HEK293 (cell line): ENCODE data around the gene SNX13.

Source experiments
- CTCF ChIA-PET: fragments of 350-600 bp; formaldehyde crosslinking; extraction: SDS; loops from one replicate; lab custom pipeline; 2021; ENCODE audit warnings: antibody characterized with exemption; lab: Yijun Ruan, JAX
- POLR2A ChIA-PET: fragments of 300-600 bp; formaldehyde crosslinking; extraction: SDS; loops from one replicate; lab custom pipeline; 2020; ENCODE audit warnings: antibody characterized with exemption, inconsistent platforms; lab: Yijun Ruan, JAX
- H3K27ac ChIP-seq: fragments of 200-500 bp; sonication (Bioruptor generic); 2 replicates; pipeline ENCODE4 v1.5.1; 2014; ENCODE audit warnings: low read depth, low read length, control low read depth, inconsistent platforms; ENCODE audit errors: extremely low read depth
- H3K36me3 ChIP-seq, 2 experiments: fragments of 200-500 bp in 1 of 2; sonication (Bioruptor generic) in 1 of 2; 1 replicate in 1 of 2; 2 replicates in 1 of 2; pipeline ENCODE4 v1.5.1; 2014 to 2017; ENCODE audit warnings: inconsistent platforms in 2 of 2, low read length in 2 of 2; ENCODE audit not compliant: control insufficient read depth in 2 of 2, insufficient read depth in 1 of 2
- H3K4me1 ChIP-seq: fragments of 200-500 bp; sonication (Bioruptor generic); 2 replicates; pipeline ENCODE4 v1.5.1; 2014; ENCODE audit warnings: mild to moderate bottlenecking, low read length, inconsistent platforms; ENCODE audit not compliant: control insufficient read depth, insufficient read depth
- H3K4me3 ChIP-seq: 2 replicates; pipeline ENCODE4 v1.5.1; 2011; ENCODE audit warnings: low read depth, mild to moderate bottlenecking, control low read depth, low read length, moderate library complexity
- H3K9me3 ChIP-seq: fragments of 200-500 bp; sonication (Bioruptor generic); 2 replicates; pipeline ENCODE4 v1.5.1; 2014; ENCODE audit warnings: low read depth, low read length, inconsistent platforms; ENCODE audit not compliant: control insufficient read depth, insufficient read depth
- FEZF1 ChIP-seq: fragments of 450-650 bp; formaldehyde crosslinking; IDR thresholded peaks from 2 replicates; pipeline ENCODE4 v1.5.1; 2016; ENCODE audit warnings: missing biosample characterization, missing genetic modification characterization
- TCF7L2 ChIP-seq: IDR thresholded peaks from 2 replicates; pipeline ENCODE4 v1.6.1; 2011; ENCODE audit warnings: low read depth, mild to moderate bottlenecking, inconsistent platforms, low read length, moderate library complexity, borderline replicate concordance
- ZBTB8A ChIP-seq: fragments of 450-650 bp; formaldehyde crosslinking; IDR thresholded peaks from 2 replicates; pipeline ENCODE4 v1.5.1; 2016; ENCODE audit warnings: missing biosample characterization, missing genetic modification characterization
- ZFP41 ChIP-seq: fragments of 450-650 bp; formaldehyde crosslinking; IDR thresholded peaks from 2 replicates; pipeline ENCODE4 v1.5.1; 2016; ENCODE audit warnings: missing biosample characterization, missing genetic modification characterization, borderline replicate concordance
- ZNF133 ChIP-seq: fragments of 450-650 bp; formaldehyde crosslinking; IDR thresholded peaks from 2 replicates; pipeline ENCODE4 v1.5.1; 2016; ENCODE audit warnings: missing biosample characterization, missing genetic modification characterization
- ZNF623 ChIP-seq: fragments of 450-650 bp; formaldehyde crosslinking; IDR thresholded peaks from 2 replicates; pipeline ENCODE4 v1.5.1; 2016; ENCODE audit warnings: missing biosample characterization, missing genetic modification characterization
- ZNF660 ChIP-seq: fragments of 450-650 bp; IDR thresholded peaks from 2 replicates; pipeline ENCODE4 v1.5.1; 2018; ENCODE audit warnings: missing biosample characterization, mild to moderate bottlenecking, missing genetic modification characterization
- ZXDB ChIP-seq: fragments of 450-650 bp; formaldehyde crosslinking; IDR thresholded peaks from 2 replicates; pipeline ENCODE4 v1.5.1; 2016; ENCODE audit warnings: missing biosample characterization, missing genetic modification characterization
- TF ChIP-seq, protein P1 (sequence below): fragments of 450-650 bp; formaldehyde crosslinking; IDR thresholded peaks from 2 replicates; pipeline ENCODE4 v1.5.1; 2016; ENCODE audit warnings: missing biosample characterization, missing genetic modification characterization
- TF ChIP-seq, protein P2 (sequence below): fragments of 450-650 bp; formaldehyde crosslinking; IDR thresholded peaks from 2 replicates; pipeline ENCODE4 v1.5.1; 2016; ENCODE audit warnings: missing biosample characterization, missing genetic modification characterization
- TF ChIP-seq, protein P3 (sequence below): fragments of 450-650 bp; formaldehyde crosslinking; IDR thresholded peaks from 2 replicates; pipeline ENCODE4 v1.5.1; 2017; ENCODE audit warnings: missing biosample characterization, missing genetic modification characterization

SNX13 gene

DNA sequence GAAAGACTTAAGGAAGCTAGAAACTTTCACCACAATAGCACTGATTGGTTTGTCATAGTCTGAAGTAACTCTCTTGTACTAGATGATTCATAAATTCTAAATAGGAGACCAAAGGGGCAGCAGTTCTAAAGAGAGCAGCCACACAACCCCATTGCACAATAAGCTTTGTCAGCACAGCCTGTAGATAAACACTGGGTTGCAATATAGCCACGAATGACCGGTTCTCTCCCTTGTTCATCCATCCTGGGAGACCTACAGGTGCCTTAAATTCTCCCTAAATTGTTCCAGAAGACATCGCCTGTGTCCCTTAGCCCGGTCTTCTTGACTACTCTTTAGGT, 167.0 kb downstream of the SNX13 start:
- no peaks in the 10 kb centered on the region for H3K9me3 ChIP-seq
- CTCF ChIA-PET, result interaction anchor here (0.6 to 4.3 kb wide), 2 partner anchors 381 to 572 kb away, joined by 3 to 42 read pairs; no protein-coding TSS in a partner anchor

DNA sequence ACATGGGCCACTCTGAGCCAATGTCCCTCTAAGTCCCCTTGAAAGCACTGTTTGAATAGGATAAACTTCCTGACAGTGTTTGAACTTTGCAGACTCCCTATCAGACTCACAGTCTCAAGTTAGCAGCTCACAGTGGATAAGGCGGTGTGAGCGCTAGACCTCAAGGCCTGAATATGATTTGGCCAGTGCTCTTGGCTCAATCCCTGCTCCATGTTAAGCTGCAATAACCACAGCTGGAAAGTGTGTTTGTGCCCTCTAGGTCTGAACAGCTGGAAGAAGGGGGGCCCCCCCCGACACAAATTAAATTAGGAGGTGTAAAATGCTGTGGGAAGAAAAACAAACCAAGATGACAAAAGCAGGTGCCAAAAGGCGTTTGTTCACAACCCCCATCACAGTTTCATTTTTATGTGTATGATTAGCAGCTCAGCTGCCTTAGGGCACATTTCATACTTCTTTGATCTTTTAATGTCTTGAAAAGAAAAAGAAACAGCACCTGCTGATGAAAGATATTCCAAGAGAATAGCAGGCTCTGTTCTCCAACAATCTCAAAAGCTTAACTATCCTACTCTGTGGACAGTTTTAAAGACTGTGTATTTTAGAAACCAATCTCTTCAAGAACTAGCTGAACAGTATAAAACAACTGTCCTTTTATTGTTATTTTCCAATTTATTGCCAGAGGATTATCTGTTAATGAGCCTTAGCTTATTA, 167.6 kb downstream of the SNX13 start:
- H3K9me3 ChIP-seq, result no peaks in the 10 kb centered on the region
- H3K27ac ChIP-seq, result no peak overlapping the region
- no peaks in the 10 kb centered on the region for H3K36me3 ChIP-seq
- POLR2A ChIA-PET, result no interaction called here
- H3K4me1 ChIP-seq, result peaks cover 7% of the 10 kb centered on the region
- TF ChIP-seq, protein P1, sequence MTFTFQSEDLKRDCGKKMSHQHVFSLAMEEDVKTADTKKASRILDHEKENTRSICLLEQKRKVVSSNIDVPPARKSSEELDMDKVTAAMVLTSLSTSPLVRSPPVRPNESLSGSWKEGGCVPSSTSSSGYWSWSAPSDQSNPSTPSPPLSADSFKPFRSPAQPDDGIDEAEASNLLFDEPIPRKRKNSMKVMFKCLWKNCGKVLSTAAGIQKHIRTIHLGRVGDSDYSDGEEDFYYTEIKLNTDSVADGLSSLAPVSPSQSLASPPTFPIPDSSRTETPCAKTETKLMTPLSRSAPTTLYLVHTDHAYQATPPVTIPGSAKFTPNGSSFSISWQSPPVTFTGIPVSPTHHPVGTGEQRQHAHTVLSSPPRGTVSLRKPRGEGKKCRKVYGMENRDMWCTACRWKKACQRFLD (tag by site-specific recombination), result no peak
- 0 out of 2 replicates have a peak, but pooled peaks have one; percentile 32 for TF ChIP-seq TCF7L2
- CTCF ChIA-PET, result interaction anchor here (0.6 to 4.3 kb wide), 3 partner anchors 20 to 573 kb away, joined by 3 to 42 read pairs (median 3); no protein-coding TSS in a partner anchor
- H3K4me3 ChIP-seq, result no peak overlapping the region

More for the DNA sequence above, 167.0 kb downstream of the SNX13 start:
- Histone ChIP-seq H3K4me1 (peaks cover 7% of the 10 kb centered on the region), H3K4me3 (no peak overlapping the region), H3K36me3 (no peaks in the 10 kb centered on the region), H3K27ac (no peak overlapping the region)
- TF ChIP-seq FEZF1 (tag by site-specific recombination) (peak; percentile 25; the same call in 1 of the 2 replicates), ZNF623 (tag by site-specific recombination) (no peak), TCF7L2 (0 out of 2 replicates have a peak, but pooled peaks have one; percentile 4), ZBTB8A (tag by site-specific recombination) (no peak), ZFP41 (tag by site-specific recombination) (no peak), ZNF133 (no peak), ZNF660 (tag by site-specific recombination) (0 out of 2 replicates have a peak, but pooled peaks have one; percentile 36)
- POLR2A ChIA-PET, result no interaction called here

DNA sequence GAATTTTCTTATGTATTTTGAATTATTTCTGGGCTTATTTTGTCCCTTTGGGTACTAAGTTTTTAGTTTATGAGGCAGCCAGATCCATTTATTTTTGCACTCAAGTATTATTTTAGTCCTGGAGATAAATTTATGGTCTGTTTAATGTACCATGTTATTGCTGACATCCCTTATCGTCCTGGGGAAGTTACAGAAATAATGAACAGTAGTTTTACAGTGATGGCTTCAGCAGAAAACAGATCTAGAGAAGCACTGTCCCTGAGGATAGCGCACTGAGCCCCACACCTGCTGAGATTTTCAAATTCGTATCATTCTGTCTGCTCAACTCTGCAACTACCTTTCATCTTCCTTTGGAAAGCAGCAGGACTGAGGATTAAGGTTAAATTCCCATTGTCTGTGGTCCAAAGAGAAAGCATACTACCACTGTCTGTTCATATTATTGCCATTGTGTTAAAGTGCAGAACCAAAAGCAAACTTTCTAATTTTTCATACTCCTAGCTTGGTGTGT, 168.3 kb downstream of the SNX13 start:
- H3K4me1 ChIP-seq, result peaks cover 7% of the 10 kb centered on the region
- H3K36me3 ChIP-seq, result no peaks in the 10 kb centered on the region
- TF ChIP-seq, protein P2, sequence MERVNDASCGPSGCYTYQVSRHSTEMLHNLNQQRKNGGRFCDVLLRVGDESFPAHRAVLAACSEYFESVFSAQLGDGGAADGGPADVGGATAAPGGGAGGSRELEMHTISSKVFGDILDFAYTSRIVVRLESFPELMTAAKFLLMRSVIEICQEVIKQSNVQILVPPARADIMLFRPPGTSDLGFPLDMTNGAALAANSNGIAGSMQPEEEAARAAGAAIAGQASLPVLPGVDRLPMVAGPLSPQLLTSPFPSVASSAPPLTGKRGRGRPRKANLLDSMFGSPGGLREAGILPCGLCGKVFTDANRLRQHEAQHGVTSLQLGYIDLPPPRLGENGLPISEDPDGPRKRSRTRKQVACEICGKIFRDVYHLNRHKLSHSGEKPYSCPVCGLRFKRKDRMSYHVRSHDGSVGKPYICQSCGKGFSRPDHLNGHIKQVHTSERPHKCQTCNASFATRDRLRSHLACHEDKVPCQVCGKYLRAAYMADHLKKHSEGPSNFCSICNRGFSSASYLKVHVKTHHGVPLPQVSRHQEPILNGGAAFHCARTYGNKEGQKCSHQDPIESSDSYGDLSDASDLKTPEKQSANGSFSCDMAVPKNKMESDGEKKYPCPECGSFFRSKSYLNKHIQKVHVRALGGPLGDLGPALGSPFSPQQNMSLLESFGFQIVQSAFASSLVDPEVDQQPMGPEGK (tag by site-specific recombination), result no peak
- TF ChIP-seq, protein P3, sequence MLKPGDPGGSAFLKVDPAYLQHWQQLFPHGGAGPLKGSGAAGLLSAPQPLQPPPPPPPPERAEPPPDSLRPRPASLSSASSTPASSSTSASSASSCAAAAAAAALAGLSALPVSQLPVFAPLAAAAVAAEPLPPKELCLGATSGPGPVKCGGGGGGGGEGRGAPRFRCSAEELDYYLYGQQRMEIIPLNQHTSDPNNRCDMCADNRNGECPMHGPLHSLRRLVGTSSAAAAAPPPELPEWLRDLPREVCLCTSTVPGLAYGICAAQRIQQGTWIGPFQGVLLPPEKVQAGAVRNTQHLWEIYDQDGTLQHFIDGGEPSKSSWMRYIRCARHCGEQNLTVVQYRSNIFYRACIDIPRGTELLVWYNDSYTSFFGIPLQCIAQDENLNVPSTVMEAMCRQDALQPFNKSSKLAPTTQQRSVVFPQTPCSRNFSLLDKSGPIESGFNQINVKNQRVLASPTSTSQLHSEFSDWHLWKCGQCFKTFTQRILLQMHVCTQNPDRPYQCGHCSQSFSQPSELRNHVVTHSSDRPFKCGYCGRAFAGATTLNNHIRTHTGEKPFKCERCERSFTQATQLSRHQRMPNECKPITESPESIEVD (tag by site-specific recombination), result peak; percentile 35; the same call in 1 of the 2 replicates
- no peak for TF ChIP-seq ZXDB (tag by site-specific recombination)
- POLR2A ChIA-PET, result no interaction called here
- CTCF ChIA-PET, result interaction anchor here (0.6 to 4.3 kb wide), 5 partner anchors 19 to 573 kb away, joined by 3 to 42 read pairs (median 3); no protein-coding TSS in a partner anchor
- H3K9me3 ChIP-seq, result no peaks in the 10 kb centered on the region
- no peak overlapping the region for H3K27ac ChIP-seq
- no peak overlapping the region for H3K4me3 ChIP-seq
